ENCODE results near the gene CSF3. TPM values are rescaled to one million over a fixed set of nuclear protein-coding genes. Genes with fewer than 3 reads are reported as not detected.

Gene CSF3
- total RNA-seq, 1 donor from 2014 or later = not detected

DNA sequence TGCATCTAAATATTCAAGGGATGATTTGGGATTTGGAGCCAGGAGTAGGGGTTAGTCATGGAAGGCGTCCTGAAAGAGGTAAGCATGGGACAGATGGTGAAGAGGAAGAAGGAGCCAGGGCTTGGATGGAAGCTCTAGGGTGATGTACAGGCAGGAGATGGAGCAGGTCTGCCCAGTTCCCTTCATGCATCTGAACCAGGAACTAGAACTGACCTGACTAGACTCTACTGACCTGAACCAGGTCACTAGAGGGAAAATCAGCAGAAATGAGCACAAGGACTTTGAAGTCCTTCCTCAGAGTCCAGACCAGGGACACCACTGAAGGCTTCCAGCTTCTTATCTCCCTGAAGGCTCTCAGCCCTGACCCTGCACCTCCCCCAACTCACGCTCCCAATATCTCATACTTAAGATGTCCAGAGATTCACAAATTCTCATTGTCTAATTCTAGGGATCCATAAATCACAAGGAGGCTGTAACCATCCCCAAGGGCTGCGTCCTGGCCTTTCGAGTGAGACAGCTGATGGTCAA lies 44.1 kb upstream of the CSF3 start:
- no peak overlapping the region for H3K27ac Mint-ChIP-seq
- no peaks in the 10 kb centered on the region for H3K36me3 Mint-ChIP-seq (ENCODE audit: insufficient read depth)
- H3K9me3 Mint-ChIP-seq (ENCODE audit: low read depth) = no peaks in the 10 kb centered on the region
- TF ChIP-seq, protein P1, sequence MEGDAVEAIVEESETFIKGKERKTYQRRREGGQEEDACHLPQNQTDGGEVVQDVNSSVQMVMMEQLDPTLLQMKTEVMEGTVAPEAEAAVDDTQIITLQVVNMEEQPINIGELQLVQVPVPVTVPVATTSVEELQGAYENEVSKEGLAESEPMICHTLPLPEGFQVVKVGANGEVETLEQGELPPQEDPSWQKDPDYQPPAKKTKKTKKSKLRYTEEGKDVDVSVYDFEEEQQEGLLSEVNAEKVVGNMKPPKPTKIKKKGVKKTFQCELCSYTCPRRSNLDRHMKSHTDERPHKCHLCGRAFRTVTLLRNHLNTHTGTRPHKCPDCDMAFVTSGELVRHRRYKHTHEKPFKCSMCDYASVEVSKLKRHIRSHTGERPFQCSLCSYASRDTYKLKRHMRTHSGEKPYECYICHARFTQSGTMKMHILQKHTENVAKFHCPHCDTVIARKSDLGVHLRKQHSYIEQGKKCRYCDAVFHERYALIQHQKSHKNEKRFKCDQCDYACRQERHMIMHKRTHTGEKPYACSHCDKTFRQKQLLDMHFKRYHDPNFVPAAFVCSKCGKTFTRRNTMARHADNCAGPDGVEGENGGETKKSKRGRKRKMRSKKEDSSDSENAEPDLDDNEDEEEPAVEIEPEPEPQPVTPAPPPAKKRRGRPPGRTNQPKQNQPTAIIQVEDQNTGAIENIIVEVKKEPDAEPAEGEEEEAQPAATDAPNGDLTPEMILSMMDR (IDR thresholded peaks at IDR 0.05; ENCODE audit: unreplicated experiment) = no peak
- H3K4me3 Mint-ChIP-seq (ENCODE audit: low read depth) = no peak overlapping the region
- H3K4me1 Mint-ChIP-seq (ENCODE audit: low read depth) = no peaks in the 10 kb centered on the region
- no peak for DNase-seq (ENCODE audit: low spot score, unreplicated experiment)
- peaks cover 59% of the 10 kb centered on the region for H3K27me3 Mint-ChIP-seq

DNA sequence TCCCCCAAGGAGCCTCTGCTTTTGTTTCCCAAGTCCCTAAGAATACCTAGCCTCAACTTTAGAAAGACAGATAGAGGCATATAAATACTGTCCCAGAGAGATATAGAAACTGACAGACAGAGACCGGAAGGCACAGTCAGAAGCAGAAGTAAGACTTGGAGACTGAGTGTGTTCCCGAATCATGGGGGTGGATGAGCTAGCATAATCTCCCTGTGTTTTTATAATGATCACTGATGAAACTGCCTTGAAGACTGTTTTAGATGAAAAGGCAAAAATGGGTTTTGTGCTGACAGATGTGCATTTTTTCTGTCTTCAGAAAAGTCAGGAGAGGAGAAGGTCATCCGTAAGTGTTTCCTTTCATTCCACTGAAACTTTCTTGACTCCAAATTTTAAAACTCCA lies 43.0 kb upstream of the CSF3 start:
- Mint-ChIP-seq H3K4me1 (ENCODE audit: low read depth) (no peaks in the 10 kb centered on the region), H3K4me3 (ENCODE audit: low read depth) (no peak overlapping the region), H3K9me3 (ENCODE audit: low read depth) (no peaks in the 10 kb centered on the region), H3K27ac (no peak overlapping the region), H3K36me3 (ENCODE audit: insufficient read depth) (no peaks in the 10 kb centered on the region), H3K27me3 (peaks cover 51% of the 10 kb centered on the region)
- no peak for DNase-seq (ENCODE audit: low spot score, unreplicated experiment)
- TF ChIP-seq, protein P1 (IDR thresholded peaks at IDR 0.05; ENCODE audit: unreplicated experiment) = no peak

DNA sequence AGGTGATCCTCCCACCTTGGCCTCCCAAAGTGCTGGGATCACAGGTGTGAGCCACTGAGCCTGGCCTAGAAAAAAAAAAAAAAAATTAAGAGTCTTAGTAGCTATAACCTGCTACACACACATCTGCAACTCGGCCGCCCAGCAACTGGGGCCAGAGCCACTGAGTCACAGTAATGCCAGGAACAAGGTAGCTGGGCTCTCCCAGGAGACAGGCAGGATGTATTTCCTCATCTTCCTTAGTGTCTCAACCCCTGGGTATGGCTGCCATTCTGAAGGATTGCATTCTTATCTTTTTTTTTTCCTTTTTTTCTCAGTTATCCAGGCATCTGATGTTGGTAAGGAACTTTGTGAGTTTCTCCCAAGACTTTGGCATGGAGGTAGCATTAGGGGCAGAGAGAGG lies 41.7 kb upstream of the CSF3 start:
- Mint-ChIP-seq H3K4me1 (ENCODE audit: low read depth) (no peaks in the 10 kb centered on the region), H3K36me3 (ENCODE audit: insufficient read depth) (no peaks in the 10 kb centered on the region), H3K4me3 (ENCODE audit: low read depth) (no peak overlapping the region), H3K27ac (no peak overlapping the region), H3K27me3 (peaks cover 50% of the 10 kb centered on the region), H3K9me3 (ENCODE audit: low read depth) (no peaks in the 10 kb centered on the region)
- TF ChIP-seq, protein P1 (IDR thresholded peaks at IDR 0.05; ENCODE audit: unreplicated experiment) = no peak
- no peak for DNase-seq (ENCODE audit: low spot score, unreplicated experiment)

DNA sequence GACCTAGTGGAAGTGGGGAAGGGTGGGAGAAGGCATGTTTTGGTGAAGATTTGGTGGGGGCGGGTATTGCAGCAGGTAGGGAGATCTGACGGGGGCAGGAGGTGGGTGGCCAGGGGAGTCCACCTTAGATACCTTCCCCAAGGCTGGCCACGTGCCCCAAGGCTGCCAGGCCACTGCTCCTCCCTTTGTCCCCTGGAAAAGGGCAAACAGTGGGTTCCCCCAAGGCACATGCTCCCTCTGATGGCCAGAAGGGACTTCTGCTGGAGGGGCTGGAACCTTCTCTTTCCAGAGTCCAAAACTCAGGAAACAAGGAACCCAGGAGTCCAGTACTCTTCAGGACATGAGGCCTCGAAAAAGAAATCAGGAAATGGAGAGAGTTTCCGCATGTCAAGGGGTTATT lies 40.8 kb upstream of the CSF3 start:
- TF ChIP-seq, protein P1 (IDR thresholded peaks at IDR 0.05; ENCODE audit: unreplicated experiment) = no peak
- Mint-ChIP-seq H3K9me3 (ENCODE audit: low read depth) (no peaks in the 10 kb centered on the region), H3K4me1 (ENCODE audit: low read depth) (no peaks in the 10 kb centered on the region), H3K27me3 (peaks cover 47% of the 10 kb centered on the region), H3K27ac (no peak overlapping the region), H3K4me3 (ENCODE audit: low read depth) (no peak overlapping the region), H3K36me3 (ENCODE audit: insufficient read depth) (no peaks in the 10 kb centered on the region)
- DNase-seq (ENCODE audit: low spot score, unreplicated experiment) = no peak

DNA sequence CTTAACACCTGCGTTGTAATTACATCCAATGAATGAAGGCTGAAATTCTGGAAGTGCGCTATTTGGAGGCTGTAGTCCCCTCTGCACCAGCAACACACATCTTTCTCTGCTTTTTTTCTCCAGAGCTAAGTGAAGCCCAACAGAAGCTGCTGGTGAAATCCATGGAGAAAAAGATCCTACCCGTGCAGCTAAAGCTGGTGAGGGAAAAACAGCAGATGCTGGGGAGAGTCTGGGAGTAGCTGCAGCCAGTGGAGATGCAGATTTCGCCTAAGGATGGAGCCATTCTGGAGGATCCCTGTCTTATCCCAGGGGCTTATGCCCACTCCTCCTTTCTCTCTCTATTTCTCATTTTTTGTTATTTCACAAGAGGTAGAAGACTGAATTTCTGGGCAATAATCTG lies 39.4 kb upstream of the CSF3 start:
- H3K27ac Mint-ChIP-seq = no peak overlapping the region
- H3K4me1 Mint-ChIP-seq (ENCODE audit: low read depth) = peaks cover 3% of the 10 kb centered on the region
- no peaks in the 10 kb centered on the region for H3K36me3 Mint-ChIP-seq (ENCODE audit: insufficient read depth)
- no peak overlapping the region for H3K4me3 Mint-ChIP-seq (ENCODE audit: low read depth)
- no peak for DNase-seq (ENCODE audit: low spot score, unreplicated experiment)
- peaks cover 35% of the 10 kb centered on the region for H3K27me3 Mint-ChIP-seq
- TF ChIP-seq, protein P1 (IDR thresholded peaks at IDR 0.05; ENCODE audit: unreplicated experiment) = no peak
- no peaks in the 10 kb centered on the region for H3K9me3 Mint-ChIP-seq (ENCODE audit: low read depth)

Data from progenitor cell of endocrine pancreas (in vitro differentiated cells).